ENCODE measurements around the gene UST. TPM values are rescaled to one million over a fixed set of nuclear protein-coding genes. Genes with fewer than 3 reads are reported as not detected.

UST gene
- total and polyA plus RNA-seq, 2 experiments from 2014 or later, result 8.0 to 11.7 TPM

DNA sequence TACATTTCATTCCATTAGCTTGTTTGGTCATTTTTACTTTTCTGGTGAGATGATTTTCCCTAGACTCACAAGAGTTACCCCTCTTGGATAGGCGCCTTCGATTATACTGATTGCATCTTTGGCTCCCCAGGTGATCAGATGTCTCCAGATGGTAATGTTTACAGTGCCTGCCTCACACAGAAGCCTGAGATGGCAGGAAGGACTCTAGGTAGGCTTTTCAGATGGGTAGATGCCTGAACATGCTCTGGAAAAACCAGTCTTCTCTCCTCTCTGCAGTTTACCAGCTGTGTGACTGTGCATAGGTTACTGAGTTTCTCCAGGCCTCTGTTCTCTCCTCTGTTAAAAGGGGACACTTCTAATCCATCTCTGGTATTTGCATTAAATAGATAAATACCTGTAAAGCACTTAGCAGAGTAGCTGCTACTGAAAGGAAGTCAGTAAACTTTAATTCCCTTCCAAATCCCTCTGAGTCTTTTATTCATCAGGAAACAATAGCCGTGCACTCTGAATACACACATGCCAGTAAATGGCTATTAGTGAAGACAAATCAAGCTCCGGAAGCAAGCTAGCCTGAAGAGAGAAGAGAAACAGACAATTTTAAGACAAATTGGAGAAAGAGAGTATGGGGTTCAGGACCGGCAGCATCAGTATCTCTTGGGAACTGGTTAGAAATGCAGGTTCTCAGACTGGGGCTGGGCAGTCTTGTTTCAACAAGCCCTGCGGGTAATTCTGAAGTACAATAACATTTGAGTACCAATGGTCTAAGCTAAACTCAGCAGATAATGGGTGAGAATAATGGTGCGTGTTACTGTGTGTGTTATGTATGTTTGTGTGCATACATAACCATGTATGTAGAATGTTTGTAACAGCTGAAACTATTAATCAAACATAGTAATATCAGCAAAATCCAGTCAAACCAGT is 139.4 kb downstream of the UST start:
- no peak for DNase-seq (ENCODE audit: low spot score)
- Histone ChIP-seq H3K4me3 (no peak overlapping the region), H3K4me2 (no peak overlapping the region), H3K27ac (peak overlapping the region; percentile 3), H3K79me2 (no peaks in the 10 kb centered on the region), H3K4me1 (ENCODE audit: insufficient read depth) (peaks cover 12% of the 10 kb centered on the region), H2AFZ (no peak overlapping the region), H3K36me3 (replicated peaks; ENCODE audit: insufficient read depth, low read depth) (no peaks in the 10 kb centered on the region), H4K20me1 (ENCODE audit: insufficient read depth, poor library complexity, severe bottlenecking) (no peaks in the 10 kb centered on the region), H3K27me3 (no peaks in the 10 kb centered on the region), H3K9me2 (replicated peaks; ENCODE audit: insufficient read depth) (no peaks in the 10 kb centered on the region), H3K9me3 (ENCODE audit: low read depth) (no peaks in the 10 kb centered on the region)
- TF ChIP-seq EZH2 (IDR thresholded peaks at IDR 0.05; ENCODE audit: borderline replicate concordance), result no peak
- TF ChIP-seq, protein P1, sequence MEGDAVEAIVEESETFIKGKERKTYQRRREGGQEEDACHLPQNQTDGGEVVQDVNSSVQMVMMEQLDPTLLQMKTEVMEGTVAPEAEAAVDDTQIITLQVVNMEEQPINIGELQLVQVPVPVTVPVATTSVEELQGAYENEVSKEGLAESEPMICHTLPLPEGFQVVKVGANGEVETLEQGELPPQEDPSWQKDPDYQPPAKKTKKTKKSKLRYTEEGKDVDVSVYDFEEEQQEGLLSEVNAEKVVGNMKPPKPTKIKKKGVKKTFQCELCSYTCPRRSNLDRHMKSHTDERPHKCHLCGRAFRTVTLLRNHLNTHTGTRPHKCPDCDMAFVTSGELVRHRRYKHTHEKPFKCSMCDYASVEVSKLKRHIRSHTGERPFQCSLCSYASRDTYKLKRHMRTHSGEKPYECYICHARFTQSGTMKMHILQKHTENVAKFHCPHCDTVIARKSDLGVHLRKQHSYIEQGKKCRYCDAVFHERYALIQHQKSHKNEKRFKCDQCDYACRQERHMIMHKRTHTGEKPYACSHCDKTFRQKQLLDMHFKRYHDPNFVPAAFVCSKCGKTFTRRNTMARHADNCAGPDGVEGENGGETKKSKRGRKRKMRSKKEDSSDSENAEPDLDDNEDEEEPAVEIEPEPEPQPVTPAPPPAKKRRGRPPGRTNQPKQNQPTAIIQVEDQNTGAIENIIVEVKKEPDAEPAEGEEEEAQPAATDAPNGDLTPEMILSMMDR (IDR thresholded peaks at IDR 0.05; ENCODE audit: poor library complexity), result no peak
- TF ChIP-seq EZH2phosphoT487 (IDR thresholded peaks at IDR 0.05; ENCODE audit: low read depth, severe bottlenecking, unreplicated experiment), result no peak
- WGBS (ENCODE audit: low lambda C conversion rate, missing lambda C conversion rate), result 59% methylated on average over 7 of the region's 7 CpGs

- no peak overlapping the region for H3K27ac ChIP-seq
- TF ChIP-seq EZH2 (IDR thresholded peaks at IDR 0.05; ENCODE audit: borderline replicate concordance) (no peak), EZH2phosphoT487 (IDR thresholded peaks at IDR 0.05; ENCODE audit: low read depth, severe bottlenecking, unreplicated experiment) (no peak)
- TF ChIP-seq, protein P1 (IDR thresholded peaks at IDR 0.05; ENCODE audit: poor library complexity), result no peak
- no peaks in the 10 kb centered on the region for H3K27me3 ChIP-seq
Measured at GRCh38 chr6:148887181-148887580, 140.4 kb downstream of the UST start.

GRCh38 chr6:148888856-148889255 is 142.0 kb downstream of the UST start:
- 94% methylated on average over 3 of the region's 3 CpGs for WGBS (ENCODE audit: low lambda C conversion rate, missing lambda C conversion rate)
- no peak for DNase-seq (ENCODE audit: low spot score)

More at GRCh38 chr6:148887181-148887580, 140.4 kb downstream of the UST start:
- H4K20me1 ChIP-seq (ENCODE audit: insufficient read depth, poor library complexity, severe bottlenecking), result no peaks in the 10 kb centered on the region
- WGBS (ENCODE audit: low lambda C conversion rate, missing lambda C conversion rate), result 96% methylated on average over 3 of the region's 3 CpGs
- H3K79me2 ChIP-seq, result no peaks in the 10 kb centered on the region
- H3K4me3 ChIP-seq, result no peak overlapping the region
- H3K36me3 ChIP-seq (replicated peaks; ENCODE audit: insufficient read depth, low read depth), result no peaks in the 10 kb centered on the region
- H3K9me2 ChIP-seq (replicated peaks; ENCODE audit: insufficient read depth), result no peaks in the 10 kb centered on the region
- no peak for DNase-seq (ENCODE audit: low spot score)
- no peak overlapping the region for H3K4me2 ChIP-seq
- no peak overlapping the region for H2AFZ ChIP-seq
- H3K4me1 ChIP-seq (ENCODE audit: insufficient read depth), result peaks cover 17% of the 10 kb centered on the region
- H3K9me3 ChIP-seq (ENCODE audit: low read depth), result no peaks in the 10 kb centered on the region

More at GRCh38 chr6:148888856-148889255, 142.0 kb downstream of the UST start:
- Histone ChIP-seq H4K20me1 (ENCODE audit: insufficient read depth, poor library complexity, severe bottlenecking) (no peaks in the 10 kb centered on the region), H3K4me2 (no peak overlapping the region), H3K27me3 (no peaks in the 10 kb centered on the region), H3K27ac (no peak overlapping the region), H2AFZ (no peak overlapping the region), H3K9me3 (ENCODE audit: low read depth) (no peaks in the 10 kb centered on the region), H3K9me2 (replicated peaks; ENCODE audit: insufficient read depth) (no peaks in the 10 kb centered on the region), H3K79me2 (no peaks in the 10 kb centered on the region), H3K4me1 (ENCODE audit: insufficient read depth) (peaks cover 17% of the 10 kb centered on the region), H3K4me3 (no peak overlapping the region), H3K36me3 (replicated peaks; ENCODE audit: insufficient read depth, low read depth) (no peaks in the 10 kb centered on the region)
- TF ChIP-seq EZH2phosphoT487 (IDR thresholded peaks at IDR 0.05; ENCODE audit: low read depth, severe bottlenecking, unreplicated experiment) (no peak), EZH2 (IDR thresholded peaks at IDR 0.05; ENCODE audit: borderline replicate concordance) (no peak)
- TF ChIP-seq, protein P1 (IDR thresholded peaks at IDR 0.05; ENCODE audit: poor library complexity), result no peak
